Liver (tissue), 9 donors: ENCODE measurements around the gene TOLLIP. TPM values are rescaled to one million over a fixed set of nuclear protein-coding genes. Genes with fewer than 3 reads are reported as not detected.

ENCODE experiments used
- DNase-seq: peaks from one replicate; pipeline ENCODE4 v3.0.0-alpha.2; 2017; ENCODE audit warnings: low spot score
- H3K27ac ChIP-seq, 2 donors: one replicate each; pipeline ENCODE4 v1.7.0; 2013; ENCODE audit warnings: inconsistent platforms in 2 of 2, low read length in 2 of 2, control low read depth in 1 of 2, low read depth in 1 of 2, mild to moderate bottlenecking in 1 of 2
- H3K27me3 ChIP-seq, 4 donors: one replicate each; pipeline versions ENCODE4 v1.6.1 to v1.7.0; 2013; ENCODE audit warnings: low read length in 3 of 4, inconsistent platforms in 1 of 4, mild to moderate bottlenecking in 1 of 4, moderate library complexity in 1 of 4; ENCODE audit not compliant: control insufficient read depth in 4 of 4, insufficient read depth in 4 of 4
- H3K36me3 ChIP-seq, 4 donors: one replicate each; pipeline versions ENCODE4 v1.6.1 to v1.7.0; 2013; ENCODE audit warnings: low read length in 3 of 4, mild to moderate bottlenecking in 3 of 4, low read depth in 1 of 4, moderate library complexity in 1 of 4; ENCODE audit not compliant: control insufficient read depth in 4 of 4, insufficient read depth in 3 of 4
- H3K4me1 ChIP-seq, 4 donors: one replicate each; pipeline versions ENCODE4 v1.6.1 to v1.7.0; 2013; ENCODE audit warnings: low read length in 3 of 4, mild to moderate bottlenecking in 3 of 4, moderate library complexity in 1 of 4; ENCODE audit not compliant: control insufficient read depth in 4 of 4, insufficient read depth in 4 of 4
- H3K4me3 ChIP-seq, 3 donors: one replicate each; pipeline versions ENCODE4 v1.6.1 to v1.7.0; 2013; ENCODE audit warnings: low read length in 3 of 3, control low read depth in 1 of 3, low read depth in 1 of 3, mild to moderate bottlenecking in 1 of 3
- H3K9ac ChIP-seq, 2 donors: one replicate each; pipeline ENCODE4 v1.7.0; 2013; ENCODE audit warnings: low read length in 2 of 2, mild to moderate bottlenecking in 2 of 2, moderate library complexity in 2 of 2, control low read depth in 1 of 2, low read depth in 1 of 2
- H3K9me3 ChIP-seq, 4 donors: one replicate each; pipeline versions ENCODE4 v1.6.1 to v1.7.0; 2013; ENCODE audit warnings: low read length in 3 of 4; ENCODE audit not compliant: control insufficient read depth in 4 of 4
- EGR1 ChIP-seq, 2 donors: IDR thresholded peaks; 2 replicates each; pipeline ENCODE4 v1.6.1; 2016 to 2018; ENCODE audit warnings: antibody characterized with exemption in 2 of 2, low read depth in 2 of 2
- FOXA1 ChIP-seq: IDR thresholded peaks from 2 replicates; pipeline ENCODE4 v1.6.1; 2016; ENCODE audit warnings: antibody characterized with exemption
- FOXA2 ChIP-seq: IDR thresholded peaks from 2 replicates; pipeline ENCODE4 v1.6.1; 2016; ENCODE audit warnings: antibody characterized with exemption
- GABPA ChIP-seq, 2 donors: IDR thresholded peaks in 1 of 2; conservative IDR thresholded peaks in 1 of 2; 2 replicates each; pipeline ENCODE4 v1.6.1; 2016; ENCODE audit warnings: antibody characterized with exemption in 2 of 2, mild to moderate bottlenecking in 1 of 2, moderate library complexity in 1 of 2
- HNF4G ChIP-seq: IDR thresholded peaks from 2 replicates; pipeline ENCODE4 v1.6.1; 2016; ENCODE audit warnings: antibody characterized with exemption
- JUND ChIP-seq, 2 donors: IDR thresholded peaks; 2 replicates each; pipeline ENCODE4 v1.6.1; 2016; ENCODE audit warnings: antibody characterized with exemption in 2 of 2
- NR2F2 ChIP-seq: IDR thresholded peaks from 2 replicates; pipeline ENCODE4 v1.6.1; 2016; ENCODE audit warnings: antibody characterized with exemption
- RAD21 ChIP-seq, 2 donors: IDR thresholded peaks; 2 replicates each; pipeline ENCODE4 v1.6.1; 2016; ENCODE audit warnings: antibody characterized with exemption in 2 of 2, mild to moderate bottlenecking in 2 of 2
- RXRA ChIP-seq, 2 donors: IDR thresholded peaks; 2 replicates each; pipeline ENCODE4 v1.6.1; 2017 to 2018; ENCODE audit warnings: antibody characterized with exemption in 2 of 2, mild to moderate bottlenecking in 1 of 2
- SP1 ChIP-seq: IDR thresholded peaks from 2 replicates; pipeline ENCODE4 v1.6.1; 2018; ENCODE audit warnings: antibody characterized with exemption, mild to moderate bottlenecking
- TAF1 ChIP-seq: conservative IDR thresholded peaks from 2 replicates; pipeline ENCODE4 v1.6.1; 2016; ENCODE audit warnings: antibody characterized with exemption, mild to moderate bottlenecking
- YY1 ChIP-seq: IDR thresholded peaks from 2 replicates; pipeline ENCODE4 v1.6.1; 2016; ENCODE audit warnings: antibody characterized with exemption, mild to moderate bottlenecking
- WGBS: extraction: QIAGEN DNeasy Blood & Tissue Kit; methylation state at CpG from one replicate; pipeline ENCODE4 v1.1.7; 2013; 5-methylcytosine and 5-hydroxymethylcytosine counted together
- polyA plus RNA-seq, 2 donors: library from polyadenylated mRNA; stranded (reverse) in 1 of 2; unstranded in 1 of 2; fragments of 200-250 nt in 1 of 2; fragments of >200 nt in 1 of 2; fragmentation: Nextera tagmentation in 1 of 2; extraction: Ambion mirVana in 1 of 2; gene quantifications; one replicate each; pipeline versions ENCODE4 v1.2.1 to v1.2.3, GENCODE V29; 2013 to 2015
- total RNA-seq, 2 donors: library from RNA; depleted of rRNA; stranded (reverse); fragments of >200 nt; gene quantifications; one replicate each; pipeline ENCODE4 v1.2.3, GENCODE V29; 2014
- TF ChIP-seq, protein P1 (sequence below): IDR thresholded peaks from 2 replicates; pipeline ENCODE4 v1.6.1; 2016; ENCODE audit warnings: antibody characterized with exemption
- TF ChIP-seq, protein P2 (sequence below): fragments of 150-350 bp; IDR thresholded peaks from 2 replicates; pipeline ENCODE4 v1.5.1; 2017; ENCODE audit warnings: improper control_type of control experiment, low read depth, low read length; ENCODE audit not compliant: missing input control
- TF ChIP-seq, protein P3 (sequence below): IDR thresholded peaks from 2 replicates; pipeline ENCODE4 v1.6.1; 2016; ENCODE audit warnings: antibody characterized with exemption, mild to moderate bottlenecking
- TF ChIP-seq, protein P4 (sequence below): IDR thresholded peaks from 2 replicates; pipeline ENCODE4 v1.6.1; 2016; ENCODE audit warnings: antibody characterized with exemption
- donor health status: healthy.
- donor health status: healthy.
- donor health status: healthy.
- donor health status: healthy.
- donor health status: healthy.

Gene TOLLIP
- total and polyA plus RNA-seq, 4 donors = 27.5 to 102 (median 72.9) TPM

DNA sequence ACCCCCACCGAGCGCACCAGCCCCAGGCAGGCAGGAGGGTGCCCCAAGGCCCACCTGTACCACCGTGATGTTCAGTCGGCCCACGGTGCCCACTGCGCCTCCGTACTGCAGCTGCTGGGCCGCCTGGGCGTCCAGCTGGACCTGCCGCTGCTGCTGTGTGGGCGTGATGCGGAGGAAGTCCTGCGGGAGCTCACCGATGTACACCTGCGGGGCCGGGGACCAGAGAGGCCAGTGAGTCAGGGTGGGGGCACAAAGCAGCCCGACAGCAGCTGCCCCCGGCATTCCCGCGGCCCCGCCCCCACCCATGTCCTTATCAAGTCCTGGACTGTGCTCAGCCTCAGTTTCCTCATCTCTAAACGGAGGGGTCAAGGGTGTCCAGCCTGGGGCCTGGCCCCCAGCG is 13.8 kb downstream of the TOLLIP start:
- H3K9ac ChIP-seq = no peak overlapping the region
- H3K27ac ChIP-seq = no peak overlapping the region
- TF ChIP-seq SP1 = no peak
- TF ChIP-seq RAD21 (IDR thresholded peaks at IDR 0.05) = no peak
- TF ChIP-seq, protein P1, sequence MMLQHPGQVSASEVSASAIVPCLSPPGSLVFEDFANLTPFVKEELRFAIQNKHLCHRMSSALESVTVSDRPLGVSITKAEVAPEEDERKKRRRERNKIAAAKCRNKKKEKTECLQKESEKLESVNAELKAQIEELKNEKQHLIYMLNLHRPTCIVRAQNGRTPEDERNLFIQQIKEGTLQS = no peak
- TF ChIP-seq RXRA (IDR thresholded peaks at IDR 0.05) = no peak
- TF ChIP-seq, protein P2, sequence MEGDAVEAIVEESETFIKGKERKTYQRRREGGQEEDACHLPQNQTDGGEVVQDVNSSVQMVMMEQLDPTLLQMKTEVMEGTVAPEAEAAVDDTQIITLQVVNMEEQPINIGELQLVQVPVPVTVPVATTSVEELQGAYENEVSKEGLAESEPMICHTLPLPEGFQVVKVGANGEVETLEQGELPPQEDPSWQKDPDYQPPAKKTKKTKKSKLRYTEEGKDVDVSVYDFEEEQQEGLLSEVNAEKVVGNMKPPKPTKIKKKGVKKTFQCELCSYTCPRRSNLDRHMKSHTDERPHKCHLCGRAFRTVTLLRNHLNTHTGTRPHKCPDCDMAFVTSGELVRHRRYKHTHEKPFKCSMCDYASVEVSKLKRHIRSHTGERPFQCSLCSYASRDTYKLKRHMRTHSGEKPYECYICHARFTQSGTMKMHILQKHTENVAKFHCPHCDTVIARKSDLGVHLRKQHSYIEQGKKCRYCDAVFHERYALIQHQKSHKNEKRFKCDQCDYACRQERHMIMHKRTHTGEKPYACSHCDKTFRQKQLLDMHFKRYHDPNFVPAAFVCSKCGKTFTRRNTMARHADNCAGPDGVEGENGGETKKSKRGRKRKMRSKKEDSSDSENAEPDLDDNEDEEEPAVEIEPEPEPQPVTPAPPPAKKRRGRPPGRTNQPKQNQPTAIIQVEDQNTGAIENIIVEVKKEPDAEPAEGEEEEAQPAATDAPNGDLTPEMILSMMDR = no peak
- TF ChIP-seq FOXA1 = no peak
- no peak for TF ChIP-seq TAF1
- TF ChIP-seq, protein P3, sequence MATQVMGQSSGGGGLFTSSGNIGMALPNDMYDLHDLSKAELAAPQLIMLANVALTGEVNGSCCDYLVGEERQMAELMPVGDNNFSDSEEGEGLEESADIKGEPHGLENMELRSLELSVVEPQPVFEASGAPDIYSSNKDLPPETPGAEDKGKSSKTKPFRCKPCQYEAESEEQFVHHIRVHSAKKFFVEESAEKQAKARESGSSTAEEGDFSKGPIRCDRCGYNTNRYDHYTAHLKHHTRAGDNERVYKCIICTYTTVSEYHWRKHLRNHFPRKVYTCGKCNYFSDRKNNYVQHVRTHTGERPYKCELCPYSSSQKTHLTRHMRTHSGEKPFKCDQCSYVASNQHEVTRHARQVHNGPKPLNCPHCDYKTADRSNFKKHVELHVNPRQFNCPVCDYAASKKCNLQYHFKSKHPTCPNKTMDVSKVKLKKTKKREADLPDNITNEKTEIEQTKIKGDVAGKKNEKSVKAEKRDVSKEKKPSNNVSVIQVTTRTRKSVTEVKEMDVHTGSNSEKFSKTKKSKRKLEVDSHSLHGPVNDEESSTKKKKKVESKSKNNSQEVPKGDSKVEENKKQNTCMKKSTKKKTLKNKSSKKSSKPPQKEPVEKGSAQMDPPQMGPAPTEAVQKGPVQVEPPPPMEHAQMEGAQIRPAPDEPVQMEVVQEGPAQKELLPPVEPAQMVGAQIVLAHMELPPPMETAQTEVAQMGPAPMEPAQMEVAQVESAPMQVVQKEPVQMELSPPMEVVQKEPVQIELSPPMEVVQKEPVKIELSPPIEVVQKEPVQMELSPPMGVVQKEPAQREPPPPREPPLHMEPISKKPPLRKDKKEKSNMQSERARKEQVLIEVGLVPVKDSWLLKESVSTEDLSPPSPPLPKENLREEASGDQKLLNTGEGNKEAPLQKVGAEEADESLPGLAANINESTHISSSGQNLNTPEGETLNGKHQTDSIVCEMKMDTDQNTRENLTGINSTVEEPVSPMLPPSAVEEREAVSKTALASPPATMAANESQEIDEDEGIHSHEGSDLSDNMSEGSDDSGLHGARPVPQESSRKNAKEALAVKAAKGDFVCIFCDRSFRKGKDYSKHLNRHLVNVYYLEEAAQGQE = no peak
- TF ChIP-seq YY1 = no peak
- no peak for TF ChIP-seq HNF4G
- TF ChIP-seq NR2F2 = no peak
- no peak for TF ChIP-seq JUND (IDR thresholded peaks at IDR 0.05)
- TF ChIP-seq EGR1 (IDR thresholded peaks at IDR 0.05; ENCODE audit: low read depth in 2 of 2) = no peak
- TF ChIP-seq FOXA2 = no peak
- TF ChIP-seq, protein P4, sequence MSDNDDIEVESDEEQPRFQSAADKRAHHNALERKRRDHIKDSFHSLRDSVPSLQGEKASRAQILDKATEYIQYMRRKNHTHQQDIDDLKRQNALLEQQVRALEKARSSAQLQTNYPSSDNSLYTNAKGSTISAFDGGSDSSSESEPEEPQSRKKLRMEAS = no peak
- peaks cover 17 to 51% (median 30%) of the 10 kb centered on the region in 4 donors for H3K4me1 ChIP-seq
- DNase-seq = no peak
- 96% methylated on average over 23 of the region's 23 CpGs for WGBS
- no peak overlapping the region for H3K4me3 ChIP-seq
- peaks cover 2 to 22% (median 10%) of the 10 kb centered on the region in 4 donors for H3K36me3 ChIP-seq
- H3K27me3 ChIP-seq = no peaks in the 10 kb centered on the region
- no peaks in the 10 kb centered on the region for H3K9me3 ChIP-seq

DNA sequence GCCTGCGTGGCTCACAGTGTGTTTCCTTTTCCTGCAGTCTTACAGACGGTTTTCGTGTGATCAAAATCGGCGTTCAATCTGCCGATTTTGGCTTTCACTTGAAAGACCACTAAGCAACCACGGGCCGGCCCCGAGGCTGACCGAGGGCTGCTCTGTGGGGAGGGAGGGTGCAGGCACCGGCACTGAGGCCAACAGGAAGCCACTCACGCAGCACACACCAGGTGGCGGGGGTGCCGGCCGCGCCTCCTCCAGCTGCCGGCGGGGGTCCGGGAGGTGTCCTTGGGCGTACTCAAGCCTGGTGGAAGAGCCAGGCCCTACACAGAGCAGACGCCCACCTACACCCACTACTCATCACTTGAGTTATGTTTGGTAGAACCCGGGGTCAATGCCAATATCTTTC is 14.3 kb downstream of the TOLLIP start:
- H3K27ac ChIP-seq = no peak overlapping the region
- no peak overlapping the region for H3K4me3 ChIP-seq
- H3K9ac ChIP-seq = no peak overlapping the region
- no peaks in the 10 kb centered on the region for H3K9me3 ChIP-seq
- TF ChIP-seq GABPA (IDR thresholded peaks at IDR 0.05 in 1 of 2, conservative IDR thresholded peaks at IDR 0.05 in 1 of 2) = no peak
- no peak for TF ChIP-seq SP1
- TF ChIP-seq FOXA2 = no peak
- no peak for TF ChIP-seq RAD21 (IDR thresholded peaks at IDR 0.05)
- TF ChIP-seq FOXA1 = no peak
- no peak for TF ChIP-seq JUND (IDR thresholded peaks at IDR 0.05)
- TF ChIP-seq, protein P3 = no peak
- TF ChIP-seq EGR1 (IDR thresholded peaks at IDR 0.05; ENCODE audit: low read depth in 2 of 2) = no peak
- no peak for TF ChIP-seq TAF1
- no peaks in the 10 kb centered on the region for H3K27me3 ChIP-seq
- no peak for DNase-seq
- 90% methylated on average over 22 of the region's 22 CpGs for WGBS
- peaks cover 2 to 27% (median 15%) of the 10 kb centered on the region in 4 donors for H3K36me3 ChIP-seq
- peaks cover 13 to 46% (median 27%) of the 10 kb centered on the region in 4 donors for H3K4me1 ChIP-seq
